Glutamatergic neuron (in vitro differentiated cells): ENCODE results near the gene SH3PXD2A. TPM values are rescaled to one million over a fixed set of nuclear protein-coding genes. Genes with fewer than 3 reads are reported as not detected.
A peak's percentile ranks its signal among the peaks of the same experiment; 100 is the strongest.

Experiments
- DNase-seq: peaks from one replicate; pipeline ENCODE4 v3.0.0; 2022
- H3K27ac Mint-ChIP-seq: one replicate; pipeline ENCODE4 v1.8.0; 2020; ENCODE audit warnings: mild to moderate bottlenecking, mixed read lengths, inconsistent platforms; ENCODE audit not compliant: unreplicated experiment
- H3K27me3 Mint-ChIP-seq: one replicate; pipeline ENCODE4 v1.8.0; 2020; ENCODE audit warnings: mild to moderate bottlenecking, moderate library complexity, mixed read lengths, inconsistent platforms; ENCODE audit not compliant: unreplicated experiment
- H3K36me3 Mint-ChIP-seq: one replicate; pipeline ENCODE4 v1.8.0; 2020; ENCODE audit warnings: mild to moderate bottlenecking, mixed read lengths, inconsistent platforms; ENCODE audit not compliant: unreplicated experiment
- H3K4me1 Mint-ChIP-seq: one replicate; pipeline ENCODE4 v1.8.0; 2020; ENCODE audit warnings: mild to moderate bottlenecking, low read depth, mixed read lengths, inconsistent platforms; ENCODE audit not compliant: unreplicated experiment
- H3K4me3 Mint-ChIP-seq: one replicate; pipeline ENCODE4 v1.8.0; 2020; ENCODE audit warnings: mild to moderate bottlenecking, mixed read lengths, inconsistent platforms; ENCODE audit not compliant: unreplicated experiment
- H3K9me3 Mint-ChIP-seq: one replicate; pipeline ENCODE4 v1.8.0; 2020; ENCODE audit warnings: mild to moderate bottlenecking, moderate library complexity, mixed read lengths, inconsistent platforms; ENCODE audit not compliant: unreplicated experiment
- CTCF ChIP-seq: fragments of 200-600 bp; sonication (generic); IDR thresholded peaks from one replicate; pipeline ENCODE4 v1.5.0; 2021; ENCODE audit not compliant: partially characterized antibody, unreplicated experiment
- total RNA-seq: library from RNA; stranded (reverse); fragmentation: NEBNext Ultra II Directional; extraction: Animal tissue kit (Norgen Biotek cat#: 25700); gene quantifications from one replicate; pipeline ENCODE4 v1.2.1, GENCODE V29; 2021; ENCODE audit not compliant: unreplicated experiment

Gene SH3PXD2A
- total RNA-seq, 1 donor from 2014 or later: 16.7 TPM

- peaks cover 2% of the 10 kb centered on the region for H3K4me1 Mint-ChIP-seq
- H3K4me3 Mint-ChIP-seq: no peak overlapping the region
- peaks cover 2% of the 10 kb centered on the region for H3K9me3 Mint-ChIP-seq
- TF ChIP-seq CTCF: peak; percentile 91
- H3K27ac Mint-ChIP-seq: no peak overlapping the region
- H3K36me3 Mint-ChIP-seq: no peaks in the 10 kb centered on the region
- peak; percentile 70 for DNase-seq
- H3K27me3 Mint-ChIP-seq: peaks cover 7% of the 10 kb centered on the region
Observed at GRCh38 chr10:103564776-103565520, 290.4 kb downstream of the SH3PXD2A start.

GRCh38 chr10:103564116-103564501 lies 291.3 kb downstream of the SH3PXD2A start:
- TF ChIP-seq CTCF: no peak
- DNase-seq: no peak
- H3K27me3 Mint-ChIP-seq: peaks cover 7% of the 10 kb centered on the region
- H3K4me1 Mint-ChIP-seq: peaks cover 2% of the 10 kb centered on the region
- H3K27ac Mint-ChIP-seq: no peak overlapping the region
- no peaks in the 10 kb centered on the region for H3K36me3 Mint-ChIP-seq
- H3K4me3 Mint-ChIP-seq: no peak overlapping the region
- peaks cover 2% of the 10 kb centered on the region for H3K9me3 Mint-ChIP-seq

- Mint-ChIP-seq H3K27ac (no peak overlapping the region), H3K36me3 (no peaks in the 10 kb centered on the region), H3K27me3 (peaks cover 7% of the 10 kb centered on the region), H3K4me1 (peaks cover 2% of the 10 kb centered on the region), H3K4me3 (no peak overlapping the region), H3K9me3 (peaks cover 2% of the 10 kb centered on the region)
- no peak for TF ChIP-seq CTCF
- no peak for DNase-seq
Observed at GRCh38 chr10:103563231-103564115, 291.9 kb downstream of the SH3PXD2A start.

DNA sequence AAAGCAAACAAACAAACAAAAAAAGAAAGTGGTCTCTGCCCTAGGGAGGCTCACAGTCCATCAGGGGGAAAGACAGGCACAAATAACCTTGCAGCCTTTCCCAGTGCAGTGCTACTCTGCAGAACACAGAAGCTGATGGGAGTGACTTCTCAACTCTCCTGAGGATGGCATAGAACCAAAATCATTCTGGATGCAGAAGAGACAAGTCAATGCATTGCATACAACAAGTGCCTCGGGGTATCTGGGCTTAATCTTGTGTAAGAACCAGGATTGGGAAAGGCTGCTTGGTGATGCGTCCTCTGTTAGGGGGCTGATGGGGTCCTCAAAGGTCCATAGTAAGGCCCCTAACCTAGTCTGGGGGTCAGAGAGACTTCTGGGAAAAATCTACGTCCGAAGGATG lies 293.0 kb downstream of the SH3PXD2A start:
- no peaks in the 10 kb centered on the region for H3K36me3 Mint-ChIP-seq
- H3K9me3 Mint-ChIP-seq: peaks cover 2% of the 10 kb centered on the region
- TF ChIP-seq CTCF: no peak
- no peak overlapping the region for H3K4me3 Mint-ChIP-seq
- no peak for DNase-seq
- peaks cover 9% of the 10 kb centered on the region for H3K27me3 Mint-ChIP-seq
- H3K27ac Mint-ChIP-seq: no peak overlapping the region
- peaks cover 6% of the 10 kb centered on the region for H3K4me1 Mint-ChIP-seq

- Mint-ChIP-seq H3K27me3 (peaks cover 9% of the 10 kb centered on the region), H3K27ac (no peak overlapping the region), H3K4me1 (peaks cover 9% of the 10 kb centered on the region), H3K36me3 (no peaks in the 10 kb centered on the region), H3K4me3 (no peak overlapping the region), H3K9me3 (peaks cover 2% of the 10 kb centered on the region)
- no peak for TF ChIP-seq CTCF
- DNase-seq: no peak
Observed at GRCh38 chr10:103560886-103561285, 294.5 kb downstream of the SH3PXD2A start.
